GM21825 (cell line): ENCODE results near the gene GAS7.
"Not testable (repeated sequence)": the region's sequence is repeated elsewhere in the genome, so short reads cannot be mapped to it uniquely, and the experiment has no call there.

Source experiments
- ATAC-seq: cut with Tn5 transposase; IDR thresholded peaks from one replicate; pipeline ENCODE4 v1.9.1; 2021; ENCODE audit warnings: mild to moderate bottlenecking, moderate library complexity; ENCODE audit not compliant: unreplicated experiment

The GAS7 gene

DNA sequence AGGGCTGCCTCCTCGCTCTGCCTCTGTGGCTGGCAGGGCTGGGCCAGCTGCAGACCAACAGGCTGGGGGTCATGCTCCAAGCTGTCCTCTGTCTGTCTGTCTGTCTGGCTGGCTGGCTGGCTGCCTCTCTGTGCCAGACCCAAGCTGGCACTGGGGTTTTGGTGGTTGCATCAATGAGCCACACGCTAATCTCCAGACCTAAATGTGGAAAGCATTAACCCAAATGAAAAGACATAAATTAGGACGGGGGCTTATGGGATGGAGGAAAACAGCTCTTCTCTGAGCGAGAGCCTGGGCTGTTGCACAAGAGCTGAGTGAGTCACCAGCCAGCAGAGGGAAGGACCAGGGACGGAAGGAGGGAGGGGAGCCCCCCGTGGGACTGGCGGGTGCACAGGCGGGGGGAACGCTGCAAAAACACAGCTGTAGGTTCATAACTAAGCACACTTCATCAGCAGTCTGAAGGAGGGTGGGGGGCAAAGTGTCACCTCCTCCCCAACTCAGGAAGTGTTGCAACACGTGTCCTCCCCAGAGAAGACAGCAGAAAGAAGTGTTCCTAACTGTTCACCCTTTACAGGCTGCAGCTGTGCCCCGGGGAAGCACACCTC, 83.4 kb downstream of the GAS7 start:
- peak; percentile 37 for ATAC-seq

DNA sequence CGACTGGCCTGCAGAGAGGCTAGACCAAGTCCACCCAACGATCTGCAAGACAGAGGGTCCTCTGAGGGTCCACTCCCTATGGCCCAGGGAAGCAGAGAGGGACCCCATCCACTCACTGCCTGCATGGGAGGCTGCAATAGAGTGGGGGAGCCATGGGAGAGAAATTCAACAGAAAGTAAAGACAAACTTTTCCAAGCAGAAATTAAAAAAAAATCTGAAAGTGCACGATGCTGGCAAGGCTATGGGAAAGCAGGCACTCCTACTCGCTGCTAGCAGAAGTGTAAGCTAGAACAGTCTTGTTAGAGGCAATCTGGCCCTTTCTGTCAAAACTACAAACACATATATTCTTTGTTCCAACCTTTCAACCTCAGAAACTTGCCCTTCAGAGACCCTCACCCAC, 85.4 kb downstream of the GAS7 start:
- no peak for ATAC-seq

DNA sequence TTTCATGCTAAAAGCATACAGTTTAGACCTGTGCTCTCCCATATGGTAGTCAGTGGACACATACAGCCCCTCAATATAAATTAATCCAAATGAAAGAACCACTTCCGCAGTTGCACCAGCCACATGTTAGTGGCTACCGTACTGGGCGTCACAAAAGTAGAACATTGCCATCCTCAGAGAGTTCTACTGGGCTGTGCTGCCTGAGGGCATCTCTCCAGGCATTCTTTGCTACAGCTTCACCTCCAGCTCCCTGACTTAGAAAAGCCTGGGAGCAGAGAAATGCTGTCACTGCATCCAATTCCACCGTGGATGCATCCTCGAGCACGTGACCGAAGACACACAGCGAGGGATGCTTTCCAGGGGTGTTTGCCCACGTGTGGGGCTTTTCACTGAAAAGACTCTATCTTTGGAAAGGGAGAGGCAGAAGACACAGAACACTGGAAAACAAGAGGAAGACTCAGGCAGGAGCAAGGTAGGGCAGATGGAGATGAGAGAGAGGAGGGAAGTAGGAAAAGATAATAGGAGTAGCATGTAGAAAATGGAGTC, 86.4 kb downstream of the GAS7 start:
- no peak for ATAC-seq

DNA sequence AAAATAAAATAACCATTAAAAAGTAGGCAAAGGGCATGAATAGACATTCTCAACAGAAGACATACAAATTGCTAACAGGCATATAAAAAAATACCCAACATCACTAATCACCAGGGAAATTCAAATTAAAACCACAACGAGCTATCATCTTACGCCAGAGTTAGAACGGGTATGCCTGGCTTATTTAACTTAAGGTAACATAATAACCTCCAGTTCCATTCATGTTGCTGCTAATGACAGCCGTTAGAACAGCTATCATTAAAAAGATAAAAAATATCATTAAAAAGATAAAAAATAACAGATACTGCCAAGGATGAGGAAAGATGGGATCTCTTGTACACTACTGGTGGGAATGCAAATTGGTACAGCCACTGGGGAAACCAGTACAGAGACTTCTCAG, 89.3 kb downstream of the GAS7 start:
- ATAC-seq: no peak

DNA sequence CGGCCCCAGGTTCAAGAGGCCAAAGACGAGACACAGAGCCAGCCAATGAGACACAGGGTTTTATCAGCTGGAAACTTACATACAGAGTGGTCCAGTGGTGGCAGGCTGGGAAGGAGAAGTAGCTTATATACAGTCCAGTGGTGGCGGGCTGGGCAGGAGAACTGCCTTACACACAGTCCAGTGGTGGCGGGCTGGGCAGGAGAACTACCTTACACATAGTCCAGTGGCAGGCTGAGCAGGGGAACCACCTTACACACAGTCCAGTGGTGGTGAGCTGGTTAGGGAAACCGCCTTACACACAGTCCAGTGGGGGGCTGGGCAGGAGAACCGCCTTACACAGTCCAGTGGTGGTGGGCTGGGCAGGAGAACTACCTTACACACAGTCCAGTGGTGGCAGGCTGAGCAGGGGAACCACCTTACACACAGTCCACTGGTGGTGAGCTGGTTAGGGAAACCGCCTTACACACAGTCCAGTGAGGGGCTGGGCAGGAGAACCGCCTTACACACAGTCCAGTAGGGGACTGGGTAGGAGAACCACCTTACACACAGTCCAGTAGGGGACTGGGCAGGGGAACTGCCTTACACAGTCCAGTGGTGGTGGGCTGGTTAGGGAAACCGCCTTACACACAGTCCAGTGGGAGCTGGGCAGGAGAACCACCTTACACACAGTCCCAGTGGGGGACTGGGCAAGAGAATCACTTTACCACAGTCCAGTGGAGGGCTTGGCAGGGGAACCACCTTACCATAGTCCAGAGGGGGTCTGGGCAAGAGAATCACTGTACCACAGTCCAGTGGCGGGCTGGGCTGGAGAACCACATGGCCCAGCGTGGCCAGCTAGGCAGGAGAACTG, 90.9 kb downstream of the GAS7 start:
- no peak for ATAC-seq

DNA sequence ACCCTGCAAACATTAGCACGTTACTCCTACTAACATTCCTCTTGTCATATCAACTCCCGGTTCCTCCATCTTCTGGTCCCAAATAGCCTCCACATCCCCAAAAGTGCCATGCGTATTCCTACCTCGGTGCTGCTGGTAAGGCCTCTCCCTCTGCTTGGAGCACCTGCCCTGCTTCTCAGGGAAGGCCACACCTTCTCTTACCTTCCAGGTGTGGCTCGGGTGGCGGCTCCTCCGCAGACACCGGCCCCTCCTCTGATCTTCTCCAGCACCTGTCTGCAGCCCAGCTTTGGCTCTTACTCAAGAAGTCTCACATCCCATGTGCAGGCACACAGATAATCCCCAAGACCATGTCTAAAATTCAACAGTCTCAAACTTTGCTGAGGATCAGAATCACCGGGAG, 92.3 kb downstream of the GAS7 start:
- ATAC-seq: no peak

DNA sequence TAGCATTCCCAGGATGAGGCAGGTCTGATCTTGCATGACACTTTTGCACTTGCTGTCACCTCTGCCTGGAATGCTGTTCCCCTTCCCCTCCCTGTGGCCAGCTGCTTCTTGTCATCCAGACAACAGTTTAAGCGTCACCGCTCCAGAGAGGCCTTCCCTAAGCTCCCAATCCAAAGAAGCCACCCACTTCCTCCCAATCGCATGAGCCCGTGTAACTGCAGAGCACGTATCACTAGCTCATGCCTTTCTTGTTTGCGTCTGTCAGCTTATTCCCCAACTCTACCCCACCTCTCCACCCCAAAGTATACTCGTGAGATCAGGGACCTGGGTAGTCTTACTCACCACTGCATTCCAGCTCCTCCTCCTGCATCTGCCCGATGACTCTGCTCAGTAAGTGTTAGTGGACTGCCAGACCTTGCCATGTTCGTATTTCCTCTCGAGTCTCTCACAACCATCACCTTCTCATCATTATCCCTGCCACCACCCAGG, 92.8 kb downstream of the GAS7 start:
- ATAC-seq: no peak

DNA sequence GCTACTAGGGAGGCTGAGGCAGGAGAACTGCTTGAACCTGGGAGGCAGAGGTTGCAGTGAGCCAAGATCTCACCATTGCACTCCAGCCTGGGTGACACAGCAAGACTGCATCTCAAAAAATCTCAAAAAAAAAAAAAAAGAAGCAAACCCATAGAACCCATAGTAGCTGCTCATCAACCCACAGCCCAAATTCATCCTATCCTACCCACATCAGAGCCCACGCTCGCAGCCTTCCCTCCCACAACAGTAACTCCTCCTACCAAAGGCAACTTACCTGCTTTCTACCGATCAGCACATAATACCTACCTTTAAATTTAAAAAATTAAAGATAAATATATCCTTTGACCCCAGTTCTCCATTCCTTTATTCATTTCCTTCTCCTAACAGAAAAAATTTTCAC, 94.7 kb downstream of the GAS7 start:
- no peak for ATAC-seq

DNA sequence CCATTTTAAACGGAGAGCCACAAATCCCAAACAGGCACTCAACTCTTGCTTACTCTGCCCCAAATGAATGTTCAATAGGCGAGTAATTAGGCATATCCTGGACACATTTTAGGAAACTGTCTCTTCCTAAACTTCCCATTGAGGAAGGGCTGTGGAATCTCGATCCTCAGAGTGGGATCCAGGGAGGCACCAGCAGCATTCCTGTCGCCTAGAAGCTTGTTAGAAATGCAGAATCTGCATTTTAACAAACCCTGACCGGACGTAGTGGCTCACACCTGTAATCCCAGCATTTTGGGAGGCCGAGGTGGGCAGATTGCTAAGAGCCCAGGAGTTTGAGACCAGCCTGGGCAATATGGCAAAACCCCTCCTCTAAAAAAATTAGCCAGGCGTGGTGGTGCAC, 95.6 kb downstream of the GAS7 start:
- no peak for ATAC-seq

DNA sequence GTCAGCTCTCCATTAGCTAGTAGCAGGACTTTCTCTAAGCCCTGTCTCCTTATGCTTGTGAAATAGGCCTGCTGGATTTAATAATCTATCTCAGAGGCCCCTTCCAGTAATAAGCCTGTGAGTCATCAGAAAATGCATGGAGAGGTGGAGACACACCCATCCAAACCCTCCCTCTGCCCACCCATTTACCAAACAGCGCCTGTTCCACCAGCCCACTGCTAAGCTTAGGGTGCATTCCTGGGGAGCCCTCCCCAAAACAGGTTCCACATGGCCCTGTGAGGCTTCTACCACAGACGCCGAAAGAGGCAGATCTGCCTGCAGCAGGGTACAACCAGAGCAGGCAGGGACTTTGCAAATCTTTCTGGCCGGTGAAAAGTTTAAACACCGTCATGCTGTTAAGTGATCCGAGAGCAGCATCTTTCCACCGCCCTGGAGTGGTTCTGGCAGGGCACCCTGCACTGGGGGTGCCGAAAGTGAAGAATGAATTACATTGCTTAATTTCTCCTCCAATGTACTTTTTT, 99.3 kb downstream of the GAS7 start:
- no peak for ATAC-seq

DNA sequence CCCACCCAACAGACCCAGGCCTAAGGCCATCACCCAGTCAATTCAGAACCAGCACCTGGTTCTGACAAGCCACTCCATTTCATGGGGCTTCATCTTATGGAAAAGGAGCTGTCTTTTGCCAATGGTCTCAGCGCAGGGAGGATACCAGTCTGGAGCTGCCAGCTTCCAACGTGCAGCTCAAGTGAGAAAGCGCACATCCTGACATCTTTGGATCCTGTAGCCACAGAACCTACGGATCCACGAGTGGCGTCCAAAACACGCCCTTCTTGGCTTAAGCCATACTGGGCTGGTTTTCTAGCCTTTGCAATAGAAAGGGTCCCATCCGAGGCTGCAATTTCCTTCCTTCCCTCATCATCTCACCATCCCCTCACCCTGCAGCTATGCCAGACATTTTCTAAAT, 101.8 kb downstream of the GAS7 start:
- ATAC-seq: no peak

DNA sequence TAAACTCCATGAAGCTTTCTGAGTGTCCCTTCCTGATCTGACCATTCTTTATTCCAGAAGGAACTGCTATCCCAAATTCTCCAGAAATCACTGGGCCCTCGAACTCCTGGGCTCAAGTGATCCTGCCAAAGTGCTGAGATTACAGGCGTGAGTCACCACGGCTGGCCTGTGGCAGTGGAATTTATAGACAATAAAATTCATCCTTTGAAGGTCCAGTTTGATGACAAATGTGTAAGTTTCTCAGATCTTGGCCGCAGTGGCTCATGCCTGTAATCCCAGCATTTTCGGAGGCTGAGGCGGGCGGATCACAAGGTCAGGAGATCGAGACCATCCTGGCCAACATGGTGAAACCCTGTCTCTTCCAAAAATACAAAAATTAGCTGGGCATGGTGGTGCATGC, 103.1 kb downstream of the GAS7 start:
- ATAC-seq: not testable (repeated sequence)

DNA sequence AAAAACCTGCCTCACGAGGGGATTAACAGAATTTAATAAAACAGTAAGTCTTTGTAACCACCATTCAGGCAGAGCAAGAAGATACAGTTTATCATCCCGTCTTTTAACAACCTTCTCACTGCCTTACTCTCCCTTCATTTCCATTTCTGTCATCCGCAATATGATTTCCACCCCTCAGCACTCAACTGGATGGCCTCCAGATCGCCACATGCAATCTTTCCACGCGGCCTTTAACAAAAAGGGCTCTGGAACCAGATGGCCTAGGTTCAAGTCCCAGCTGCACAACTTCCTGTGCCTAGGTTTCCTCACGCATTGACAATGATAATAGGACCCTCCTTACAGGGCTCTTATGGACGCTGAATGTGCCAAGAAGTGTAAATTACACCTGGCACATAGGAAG, 103.6 kb downstream of the GAS7 start:
- ATAC-seq: no peak

DNA sequence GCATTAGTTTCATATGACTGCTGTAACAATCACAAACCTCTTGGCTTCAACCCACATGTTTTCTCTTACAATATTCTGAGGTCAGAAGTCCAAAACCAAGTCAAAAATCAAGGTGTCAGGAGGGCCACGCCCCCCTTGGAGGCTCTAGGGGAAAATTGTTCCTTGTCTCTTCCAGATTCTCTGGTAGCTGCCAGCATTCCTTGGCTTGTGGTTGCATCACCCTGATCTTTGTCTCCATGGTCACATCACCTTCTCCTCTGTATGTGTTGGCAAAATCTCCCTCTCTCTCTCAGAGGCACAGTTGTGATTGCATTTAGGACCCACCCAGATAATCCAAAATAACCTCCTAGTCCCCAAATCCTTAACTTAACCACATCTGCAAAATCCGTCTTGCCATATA, 105.8 kb downstream of the GAS7 start:
- ATAC-seq: no peak

DNA sequence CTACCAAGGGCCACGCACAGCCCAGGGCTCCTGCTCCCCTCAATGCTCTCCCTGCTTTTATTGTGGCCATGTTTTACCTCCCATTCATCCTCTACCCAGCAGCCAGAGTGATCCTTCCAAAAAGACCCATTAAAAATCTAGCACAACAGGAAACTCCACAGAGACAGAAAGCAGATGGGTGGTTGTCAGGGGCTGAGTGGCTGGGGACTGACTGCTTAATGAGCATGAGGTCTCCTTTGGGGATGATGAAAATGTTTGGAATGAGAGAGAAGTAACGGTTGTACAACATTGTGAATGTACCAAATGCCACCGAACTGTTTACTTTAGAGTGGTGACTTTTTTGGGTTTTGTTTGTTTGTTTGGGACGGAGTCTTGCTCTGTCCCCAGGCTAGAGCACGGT, 107.4 kb downstream of the GAS7 start:
- ATAC-seq: no peak

DNA sequence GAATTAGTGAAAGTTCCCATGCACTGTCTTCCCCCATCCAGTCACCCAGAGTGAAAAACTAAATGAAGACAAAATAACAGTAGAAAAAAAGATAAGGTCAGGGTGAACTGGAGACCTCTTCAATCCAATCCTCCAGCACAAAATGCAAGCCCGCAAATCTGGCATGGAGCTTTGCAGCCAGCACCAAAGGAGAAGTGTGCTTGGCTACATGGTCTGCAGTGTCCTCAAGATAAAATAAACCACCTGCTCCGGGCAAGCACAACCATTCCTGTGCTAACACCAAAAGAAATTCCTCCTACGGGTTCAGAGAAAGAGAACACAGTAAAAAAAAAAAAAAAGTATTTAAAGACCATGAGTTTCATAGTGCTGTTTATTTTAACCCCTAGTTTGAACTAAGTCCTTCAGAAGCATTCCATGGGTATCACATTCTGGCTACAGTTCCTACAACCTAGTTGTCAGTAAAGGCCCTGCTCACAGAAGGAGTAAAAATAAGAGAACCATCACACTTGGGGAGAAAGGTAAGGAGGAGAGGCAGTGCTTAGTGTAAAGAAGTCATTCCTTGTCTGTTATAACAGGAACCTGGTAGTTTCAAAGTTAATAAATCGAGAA, 109.1 kb downstream of the GAS7 start:
- no peak for ATAC-seq

DNA sequence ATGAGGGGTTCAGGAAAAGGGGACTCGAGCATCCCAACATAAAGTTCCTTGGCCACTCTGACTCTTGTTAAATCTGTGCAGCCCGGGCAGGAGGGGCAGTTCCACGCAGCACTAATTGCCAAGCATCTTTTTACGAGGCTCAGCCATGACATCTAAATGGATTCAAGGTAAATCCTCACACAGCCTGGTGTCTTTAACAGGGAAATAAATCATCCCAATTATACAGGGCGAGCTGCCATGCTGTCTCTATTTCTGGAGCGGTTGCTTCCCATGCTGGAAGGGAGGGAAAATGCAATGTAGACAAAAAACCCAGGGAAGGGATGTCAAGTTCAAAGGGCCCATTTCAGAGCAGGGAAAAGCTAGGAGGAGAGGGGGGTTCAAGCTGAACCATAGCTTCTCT, 110.0 kb downstream of the GAS7 start:
- no peak for ATAC-seq

DNA sequence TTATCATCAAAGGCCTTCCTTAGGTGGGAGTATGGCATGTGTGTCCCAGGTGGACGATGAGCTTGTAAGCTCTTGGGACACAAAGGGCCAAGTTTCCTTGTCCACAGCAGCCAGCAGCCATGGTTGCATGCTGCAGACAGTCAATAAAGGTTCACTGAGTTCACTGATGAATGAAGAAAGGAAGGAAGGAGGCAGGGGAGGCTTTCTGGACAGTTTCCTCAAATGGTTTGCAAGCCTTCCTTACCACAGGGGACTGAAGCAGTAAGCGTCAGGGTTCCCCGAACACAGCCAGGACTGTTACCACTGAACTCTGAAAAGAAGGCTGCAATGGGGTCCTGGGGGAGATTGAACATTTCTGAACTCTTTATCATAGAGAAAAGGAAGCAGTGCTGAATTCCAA, 111.1 kb downstream of the GAS7 start:
- ATAC-seq: no peak

DNA sequence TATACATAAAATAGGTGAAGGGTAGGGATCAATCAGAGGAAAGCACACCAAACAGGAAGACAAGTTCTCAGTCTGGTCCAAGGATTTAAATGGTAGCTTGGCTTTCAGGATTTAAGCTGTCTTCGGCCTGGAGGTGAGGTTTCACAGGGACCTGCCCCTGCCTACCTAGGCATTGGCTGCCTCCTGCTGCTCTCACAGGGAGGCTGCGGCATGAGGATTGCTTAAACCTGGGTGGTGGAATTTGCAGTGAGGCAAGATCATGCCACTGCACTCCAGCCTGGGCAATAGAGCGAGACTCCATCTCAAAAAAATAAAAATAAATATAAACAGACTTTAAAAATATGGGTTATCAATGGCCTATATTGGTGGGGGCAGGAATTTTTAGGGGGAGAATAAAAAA, 114.5 kb downstream of the GAS7 start:
- ATAC-seq: no peak

DNA sequence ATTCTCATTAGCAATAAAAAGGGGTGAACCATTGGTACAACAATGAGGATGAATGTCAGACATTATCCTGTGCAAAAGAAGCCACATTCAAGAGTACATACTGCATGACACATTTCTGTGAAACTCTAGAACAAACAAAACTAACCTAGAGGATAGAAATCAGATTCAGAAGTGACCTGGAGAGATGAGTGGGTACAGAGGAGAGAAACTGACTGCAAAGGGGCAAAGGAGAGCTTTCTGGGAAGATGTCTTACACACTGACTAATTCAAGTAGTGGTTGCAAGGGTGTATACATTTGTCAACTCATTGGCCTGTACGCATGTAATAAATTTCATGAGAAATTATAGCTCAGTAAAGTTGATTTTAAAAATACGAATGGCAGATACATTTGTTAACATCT, 115.6 kb downstream of the GAS7 start:
- ATAC-seq: no peak

DNA sequence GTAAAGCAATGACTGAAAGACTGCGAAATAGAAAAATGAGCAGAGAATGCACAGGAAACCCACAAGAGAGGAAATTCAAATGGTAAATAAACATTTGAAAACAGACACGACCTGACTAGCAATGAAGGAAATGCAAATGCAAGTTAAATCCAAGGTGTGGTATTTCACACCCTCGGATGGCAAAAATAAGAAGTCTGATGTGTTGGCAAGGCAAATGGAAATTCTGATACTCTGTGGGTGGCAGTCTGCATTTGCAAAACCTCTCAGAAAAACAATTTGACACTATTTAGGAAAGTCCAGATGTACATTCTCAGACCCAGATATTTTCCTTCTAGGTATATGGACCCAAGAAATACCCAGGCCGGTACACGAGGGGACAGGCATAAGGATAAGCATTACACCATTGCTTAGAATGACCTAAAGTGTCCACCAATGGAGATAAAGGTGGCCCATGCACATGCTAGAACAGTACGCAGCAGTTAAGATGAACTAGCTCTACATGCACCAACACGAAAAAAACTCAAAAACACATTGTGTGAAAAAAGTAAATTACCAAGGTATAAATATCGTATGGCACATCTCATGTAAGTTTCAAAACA, 116.7 kb downstream of the GAS7 start:
- no peak for ATAC-seq
